Esophagus squamous epithelium (tissue), 4 donors: Measurements from ENCODE around the gene ZNF32.

Experiments used
- POLR2A ChIP-seq, 4 donors: fragments of 450-650 bp; IDR thresholded peaks; one replicate each; pipeline ENCODE4 v1.6.1; 2017; ENCODE audit warnings: antibody characterized with exemption in 4 of 4, mild to moderate bottlenecking in 4 of 4, moderate library complexity in 3 of 4
- TF ChIP-seq, protein P1 (sequence below), 6 experiments: fragments of 450-650 bp in 4 of 6; fragments of 200-600 bp in 2 of 6; sonication (generic) in 2 of 6; IDR thresholded peaks; one replicate each; pipeline ENCODE4 v1.5.1; 2016 to 2019; ENCODE audit warnings: antibody characterized with exemption in 6 of 6, mild to moderate bottlenecking in 4 of 6, moderate library complexity in 4 of 6

DNA sequence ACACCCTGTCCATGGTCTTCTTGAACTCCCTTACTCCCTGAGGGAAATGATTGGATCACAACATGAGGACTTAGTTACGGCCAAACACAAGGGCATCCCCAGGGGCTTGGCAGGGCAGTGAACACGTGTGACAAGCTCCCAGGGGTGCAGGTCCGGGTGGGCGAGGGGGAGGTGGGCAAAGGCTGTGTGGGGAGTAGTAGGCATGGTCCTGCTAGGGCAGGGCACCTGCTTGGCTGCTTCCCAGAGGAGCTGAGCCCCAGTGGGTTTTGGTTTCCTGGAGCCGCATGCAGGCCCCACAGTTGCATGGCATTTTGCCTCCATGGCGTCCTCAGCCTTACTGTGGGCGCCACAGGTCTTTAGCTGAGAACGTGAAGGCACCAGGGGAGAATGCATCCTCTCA is 46.6 kb upstream of the ZNF32 start:
- TF ChIP-seq POLR2A (IDR thresholded peaks at IDR 0.05) = no peak
- TF ChIP-seq, protein P1, sequence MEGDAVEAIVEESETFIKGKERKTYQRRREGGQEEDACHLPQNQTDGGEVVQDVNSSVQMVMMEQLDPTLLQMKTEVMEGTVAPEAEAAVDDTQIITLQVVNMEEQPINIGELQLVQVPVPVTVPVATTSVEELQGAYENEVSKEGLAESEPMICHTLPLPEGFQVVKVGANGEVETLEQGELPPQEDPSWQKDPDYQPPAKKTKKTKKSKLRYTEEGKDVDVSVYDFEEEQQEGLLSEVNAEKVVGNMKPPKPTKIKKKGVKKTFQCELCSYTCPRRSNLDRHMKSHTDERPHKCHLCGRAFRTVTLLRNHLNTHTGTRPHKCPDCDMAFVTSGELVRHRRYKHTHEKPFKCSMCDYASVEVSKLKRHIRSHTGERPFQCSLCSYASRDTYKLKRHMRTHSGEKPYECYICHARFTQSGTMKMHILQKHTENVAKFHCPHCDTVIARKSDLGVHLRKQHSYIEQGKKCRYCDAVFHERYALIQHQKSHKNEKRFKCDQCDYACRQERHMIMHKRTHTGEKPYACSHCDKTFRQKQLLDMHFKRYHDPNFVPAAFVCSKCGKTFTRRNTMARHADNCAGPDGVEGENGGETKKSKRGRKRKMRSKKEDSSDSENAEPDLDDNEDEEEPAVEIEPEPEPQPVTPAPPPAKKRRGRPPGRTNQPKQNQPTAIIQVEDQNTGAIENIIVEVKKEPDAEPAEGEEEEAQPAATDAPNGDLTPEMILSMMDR (IDR thresholded peaks at IDR 0.05) = no peak
